Stimulated activated CD8-positive, alpha-beta memory T cell treated with anti-CD3 and anti-CD28 coated beads, Interleukin-12 subunit alpha, Interleukin-12 subunit beta, amount 100 ng/mL, for 4 hours (primary cell): ENCODE measurements around the gene GALNT5.
"Not testable (repeated sequence)": the region's sequence is repeated elsewhere in the genome, so short reads cannot be mapped to it uniquely, and the experiment has no call there.

Source experiments
- DNase-seq: peaks from one replicate; pipeline ENCODE4 v3.0.0-alpha.2; 2020; ENCODE audit warnings: low read depth

Gene GALNT5

DNA sequence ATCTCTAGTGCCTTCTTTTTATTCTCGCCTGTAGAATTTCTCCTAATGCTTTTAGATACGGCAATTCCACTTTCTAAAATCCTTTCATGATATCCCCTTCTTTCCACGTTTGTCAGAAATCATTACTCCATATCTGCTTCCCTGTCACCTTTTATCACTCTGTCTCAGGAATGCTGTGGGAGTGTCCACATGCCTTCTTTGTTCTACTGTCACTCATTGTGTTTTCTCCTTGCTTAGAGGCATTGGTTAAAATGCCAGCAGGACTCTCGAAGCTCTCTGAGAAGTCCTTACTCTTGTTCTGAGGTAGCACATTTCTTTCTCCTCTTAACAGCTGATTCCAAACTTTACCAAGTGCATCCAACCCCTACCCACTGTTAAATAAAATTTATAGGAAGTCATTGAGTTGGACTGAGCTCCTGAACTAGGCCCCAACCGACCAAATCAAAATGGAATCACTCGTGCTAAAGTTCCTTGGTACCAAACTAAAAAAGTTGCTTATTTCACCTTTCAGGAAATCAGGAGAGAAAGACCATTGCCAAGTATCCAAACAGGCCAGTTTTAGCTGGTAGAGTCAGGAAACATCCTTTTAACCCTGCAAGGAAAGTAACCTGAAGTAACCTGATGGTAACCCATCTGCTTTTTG is 10.6 kb upstream of the GALNT5 start:
- DNase-seq, result no peak

DNA sequence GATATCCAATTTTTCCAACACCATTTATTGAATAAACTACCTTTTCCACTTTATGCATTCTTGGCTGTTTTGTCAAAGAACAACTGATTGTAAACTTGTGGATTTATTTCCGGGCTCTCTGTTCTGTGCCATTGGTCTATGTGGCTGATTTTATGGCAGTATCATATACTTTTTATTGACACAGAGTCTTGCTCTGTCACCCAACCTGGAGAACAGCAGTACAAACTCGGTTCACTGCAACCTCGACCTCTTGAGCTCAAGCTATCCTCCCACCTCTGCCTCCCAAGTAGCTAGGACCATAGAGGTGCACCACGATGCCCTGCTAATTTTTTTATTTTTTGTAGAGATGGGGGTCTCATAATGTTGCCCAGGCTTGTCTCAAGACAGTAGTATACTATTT is 6.7 kb upstream of the GALNT5 start:
- DNase-seq, result no peak

DNA sequence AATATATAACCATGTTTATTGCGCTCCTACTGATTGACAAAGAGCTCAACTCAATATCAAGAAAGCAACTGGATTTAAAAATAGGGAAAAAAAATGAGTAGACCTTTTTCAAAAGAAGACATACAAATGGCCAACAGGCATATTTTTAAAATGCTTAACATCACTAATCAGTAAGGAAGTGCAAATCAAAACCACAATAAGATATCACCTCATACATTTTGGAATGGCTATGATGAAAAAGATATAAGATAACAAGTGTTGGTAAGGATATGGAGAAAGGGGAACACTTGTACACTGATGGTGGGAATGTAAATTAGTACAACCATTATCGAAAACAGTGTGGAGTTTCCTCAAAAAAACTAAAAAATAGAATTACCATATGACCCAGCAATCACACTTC is 5.6 kb upstream of the GALNT5 start:
- no peak for DNase-seq

DNA sequence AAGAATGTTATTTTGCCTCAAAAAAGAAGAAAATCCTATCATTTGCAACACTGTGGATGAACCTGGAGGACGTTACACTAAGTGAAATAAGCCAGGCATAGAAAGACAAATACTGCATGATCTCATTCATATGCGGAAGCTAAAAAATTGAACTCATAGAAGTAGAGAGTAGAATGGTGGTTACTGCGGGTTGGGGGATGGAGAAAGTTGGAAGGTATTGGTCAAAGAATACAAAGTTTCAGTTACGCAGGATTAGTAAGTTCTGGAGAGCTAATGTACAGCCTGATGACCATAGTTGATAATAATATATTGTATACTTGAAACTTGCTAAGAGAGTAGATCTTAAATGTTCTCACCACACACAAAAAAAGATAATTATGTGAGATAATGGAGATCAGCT is 5.0 kb upstream of the GALNT5 start:
- no peak for DNase-seq

DNA sequence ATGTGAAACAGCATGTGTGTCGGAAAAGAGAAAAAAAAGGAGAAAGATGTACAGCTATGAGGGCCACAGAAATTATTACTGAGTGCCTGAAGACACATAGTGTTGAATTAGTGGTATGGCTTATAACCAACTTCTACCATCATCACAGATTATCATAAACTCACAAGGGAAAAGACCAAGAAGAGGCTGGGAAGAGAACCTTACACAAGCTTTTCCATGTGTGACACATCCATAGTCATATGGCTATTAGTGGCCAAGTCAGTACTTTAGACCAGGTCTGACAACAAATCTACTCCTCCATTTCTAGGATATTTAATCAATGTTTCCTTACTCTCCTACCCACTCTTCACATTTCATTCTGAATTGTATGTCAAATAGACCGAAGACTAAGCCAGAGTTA is 3.5 kb upstream of the GALNT5 start:
- DNase-seq, result no peak

DNA sequence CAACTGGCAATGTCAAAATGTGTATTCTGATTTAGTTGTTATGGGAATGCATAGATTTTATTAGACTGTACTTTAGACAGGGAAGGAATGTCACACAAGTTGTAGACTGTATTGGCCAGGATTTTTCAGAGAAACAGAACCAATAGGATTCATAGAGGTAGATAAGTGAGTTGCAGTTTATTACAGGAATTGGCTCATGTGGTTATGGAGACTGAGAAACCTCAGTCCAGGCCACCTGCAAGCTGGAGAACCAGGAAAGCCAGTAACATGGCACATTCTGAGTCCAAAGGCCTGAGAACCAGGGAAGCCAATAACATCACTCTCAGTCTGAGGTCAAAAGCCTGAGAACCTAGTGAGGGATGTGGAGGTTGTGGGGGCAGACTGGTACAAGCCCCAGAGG is 1.8 kb upstream of the GALNT5 start:
- DNase-seq, result no peak

DNA sequence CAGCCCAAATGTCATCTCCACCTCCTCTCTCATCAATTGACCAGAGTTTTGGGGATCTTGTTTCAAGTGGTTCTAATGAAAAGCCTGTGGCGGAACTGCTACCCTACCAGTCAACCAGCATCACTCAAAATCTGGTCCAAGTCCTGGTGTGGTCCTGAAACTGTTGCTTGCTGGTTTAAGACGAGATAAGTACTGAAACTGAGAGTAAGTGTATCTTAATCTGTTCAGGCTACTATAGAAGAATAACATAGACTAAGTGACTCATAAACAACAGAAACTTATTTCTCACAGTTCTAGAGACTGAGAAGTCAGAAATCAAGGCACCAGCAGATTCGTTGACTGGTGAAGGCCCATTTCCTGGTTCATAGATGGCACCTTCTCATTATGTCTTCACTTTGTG is 879 bp upstream of the GALNT5 start:
- no peak for DNase-seq

DNA sequence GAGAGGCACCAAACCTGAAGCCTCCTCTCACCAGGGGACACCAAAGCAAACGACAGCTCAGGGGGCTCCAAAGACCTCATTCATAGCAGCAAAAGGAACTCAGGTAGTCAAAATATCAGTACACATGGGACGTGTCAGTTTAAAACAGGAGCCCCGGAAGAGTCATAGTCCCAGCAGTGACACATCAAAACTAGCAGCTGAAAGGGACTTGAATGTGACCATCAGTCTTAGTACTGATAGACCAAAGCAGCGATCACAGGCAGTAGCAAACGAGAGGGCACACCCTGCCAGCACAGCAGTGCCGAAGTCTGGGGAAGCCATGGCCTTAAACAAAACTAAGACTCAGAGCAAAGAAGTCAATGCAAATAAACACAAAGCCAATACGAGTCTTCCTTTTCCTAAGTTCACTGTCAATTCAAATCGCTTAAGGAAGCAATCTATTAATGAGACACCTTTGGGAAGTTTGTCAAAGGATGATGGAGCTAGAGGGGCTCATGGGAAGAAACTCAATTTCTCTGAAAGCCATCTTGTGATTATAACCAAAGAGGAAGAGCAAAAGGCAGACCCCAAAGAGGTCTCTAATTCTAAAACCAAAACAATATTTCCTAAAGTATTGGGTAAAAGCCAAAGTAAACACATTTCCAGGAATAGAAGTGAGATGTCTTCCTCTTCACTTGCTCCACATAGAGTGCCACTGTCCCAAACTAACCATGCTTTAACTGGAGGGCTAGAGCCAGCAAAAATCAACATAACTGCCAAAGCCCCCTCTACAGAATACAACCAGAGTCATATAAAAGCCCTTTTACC is 1.2 kb downstream of the GALNT5 start:
- DNase-seq, result no peak

DNA sequence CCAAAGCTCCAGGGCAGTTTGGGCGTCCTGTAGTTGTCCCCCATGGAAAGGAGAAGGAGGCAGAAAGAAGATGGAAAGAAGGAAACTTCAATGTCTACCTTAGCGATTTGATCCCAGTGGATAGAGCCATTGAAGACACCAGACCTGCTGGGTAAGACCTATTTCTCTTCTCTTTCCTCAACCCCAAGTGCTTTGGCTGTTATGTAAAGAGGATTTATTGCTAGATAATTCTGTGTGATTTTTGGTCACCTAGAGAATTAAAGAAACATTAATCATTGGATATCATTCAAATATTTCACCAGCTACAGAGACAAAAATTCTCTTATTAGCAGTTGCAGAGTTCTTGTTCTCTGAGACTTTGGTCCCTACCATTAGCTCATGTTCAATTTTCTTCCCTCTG is 1.9 kb downstream of the GALNT5 start:
- DNase-seq, result no peak

DNA sequence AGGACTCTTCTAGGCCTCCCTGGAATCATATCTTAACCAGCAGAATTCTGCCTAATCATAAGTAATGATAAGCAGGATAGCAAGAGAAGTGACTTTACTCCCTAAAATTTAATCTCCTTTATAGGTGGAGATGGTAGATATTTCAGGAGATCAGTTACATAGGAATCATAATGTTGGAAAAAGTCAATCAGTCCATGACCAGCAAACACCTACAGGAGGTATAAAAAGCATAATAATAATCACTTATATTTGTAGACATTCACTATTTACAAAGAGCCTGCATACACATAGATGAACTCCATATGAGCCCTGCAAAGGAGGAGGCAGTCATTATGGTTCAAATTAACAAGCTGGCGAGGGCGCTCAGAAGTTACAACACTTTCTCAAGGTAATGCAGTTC is 2.5 kb downstream of the GALNT5 start:
- DNase-seq, result no peak

DNA sequence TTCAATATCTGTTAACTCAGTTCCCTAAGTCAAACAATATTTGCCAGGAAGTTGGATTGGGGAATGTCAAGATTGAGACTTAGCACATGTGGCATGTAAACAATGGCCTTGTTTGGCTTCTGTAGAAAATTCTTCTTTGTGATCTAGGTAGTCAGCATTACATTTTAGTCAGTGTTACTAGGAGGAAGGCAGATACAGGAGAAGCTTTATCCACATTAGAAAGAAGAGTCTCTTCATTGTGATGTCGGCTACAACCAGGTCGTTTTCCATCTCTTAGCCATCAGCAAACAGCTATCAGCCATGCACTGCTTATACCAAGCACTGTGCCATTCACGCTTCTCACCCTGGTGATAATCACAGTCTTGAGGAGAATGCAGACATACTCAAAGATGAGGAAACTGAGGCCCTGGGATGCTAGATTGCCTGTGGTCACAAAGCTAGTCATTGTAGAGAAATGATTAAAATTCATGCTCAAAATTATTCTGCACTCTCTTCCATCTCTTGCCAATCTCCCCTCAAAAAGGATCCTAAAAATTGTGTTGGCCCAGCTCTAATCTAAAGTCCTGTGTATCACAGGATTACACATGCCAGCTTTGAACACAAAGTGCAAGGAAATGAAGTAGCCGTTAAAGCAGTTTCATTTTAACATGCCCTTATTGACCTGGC is 3.2 kb downstream of the GALNT5 start:
- no peak for DNase-seq

DNA sequence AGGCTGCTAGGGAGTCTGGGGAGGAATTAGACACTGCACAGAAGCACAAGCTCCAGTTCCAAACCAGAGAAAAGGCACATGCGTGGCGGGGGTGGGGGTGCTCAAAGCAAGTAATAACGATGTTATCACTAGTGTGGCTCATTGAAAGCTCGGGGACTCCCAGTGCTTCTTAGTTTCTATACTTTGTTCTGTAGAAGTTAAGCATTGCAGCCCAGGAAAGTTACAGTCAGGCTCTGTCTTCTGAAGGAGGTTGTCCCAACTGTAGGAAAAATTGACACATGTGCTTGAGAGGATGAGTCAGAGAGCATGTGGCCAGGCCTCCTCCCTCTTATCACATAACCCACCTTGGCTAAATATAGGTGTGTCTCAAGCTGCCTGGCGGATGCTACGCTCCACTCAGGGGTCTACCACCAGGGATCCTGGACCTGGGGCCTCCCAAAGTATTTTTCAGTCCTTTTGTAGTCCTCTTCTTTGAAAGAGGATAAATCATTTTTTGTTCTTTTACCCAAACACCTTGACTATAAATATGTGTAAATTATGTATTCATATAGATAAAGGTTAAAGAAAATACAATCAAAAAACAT is 3.8 kb downstream of the GALNT5 start:
- DNase-seq, result no peak

DNA sequence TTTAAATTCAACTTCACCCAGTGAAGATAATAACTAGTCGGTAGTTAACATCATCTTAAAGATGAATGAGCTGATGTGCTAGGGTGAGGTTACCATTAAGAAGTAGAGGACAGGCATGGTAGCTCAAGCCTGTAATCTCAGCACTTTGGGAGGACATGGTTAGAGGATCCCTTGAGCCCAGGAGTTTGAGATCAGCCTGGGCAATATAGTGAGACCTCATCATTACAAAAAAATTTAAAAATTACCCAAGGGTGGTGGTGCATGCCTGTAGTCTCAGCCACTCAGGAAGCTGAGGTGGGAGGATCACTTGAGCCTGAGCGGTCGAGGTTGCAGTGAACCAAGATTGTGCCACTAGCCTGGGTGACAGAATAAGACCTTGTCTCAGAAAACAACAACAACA is 4.7 kb downstream of the GALNT5 start:
- DNase-seq, result no peak

DNA sequence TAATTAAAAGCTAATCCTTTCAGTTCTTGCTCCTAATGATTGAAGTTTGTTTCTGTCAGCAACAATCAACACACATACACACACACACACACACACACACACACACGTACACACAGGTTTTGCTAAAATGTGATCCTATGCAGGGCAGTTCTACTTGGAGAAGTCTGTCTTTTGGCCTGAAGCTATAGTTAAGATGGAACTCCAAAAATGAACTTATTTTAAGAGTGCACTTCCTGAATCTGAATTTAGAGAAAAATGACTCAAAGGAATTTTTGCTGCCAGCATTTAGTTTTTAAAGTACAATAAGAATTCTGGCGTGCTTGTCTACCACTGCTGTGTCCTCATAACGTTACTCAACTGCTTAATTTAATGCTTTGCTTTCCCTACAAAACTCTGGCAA is 6.6 kb downstream of the GALNT5 start:
- DNase-seq, result no peak

DNA sequence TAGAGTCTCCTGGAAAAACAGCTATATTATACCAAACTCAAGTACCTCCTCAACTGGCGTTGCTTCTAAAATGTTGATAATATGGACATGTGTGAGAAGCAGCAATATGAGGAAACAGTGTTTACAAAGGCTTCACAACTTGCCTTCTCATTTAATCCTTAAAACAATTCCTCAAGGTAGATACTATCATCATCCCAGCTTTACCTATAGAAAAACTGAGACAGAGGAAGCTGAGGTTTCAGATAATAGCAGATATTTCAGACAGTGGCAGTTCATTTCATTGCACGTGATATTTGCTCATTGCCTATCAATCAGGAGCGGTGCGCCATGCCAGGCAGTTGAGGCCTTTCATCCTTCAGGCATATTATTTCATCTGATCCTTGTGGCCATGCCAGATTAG is 8.3 kb downstream of the GALNT5 start:
- DNase-seq, result no peak

DNA sequence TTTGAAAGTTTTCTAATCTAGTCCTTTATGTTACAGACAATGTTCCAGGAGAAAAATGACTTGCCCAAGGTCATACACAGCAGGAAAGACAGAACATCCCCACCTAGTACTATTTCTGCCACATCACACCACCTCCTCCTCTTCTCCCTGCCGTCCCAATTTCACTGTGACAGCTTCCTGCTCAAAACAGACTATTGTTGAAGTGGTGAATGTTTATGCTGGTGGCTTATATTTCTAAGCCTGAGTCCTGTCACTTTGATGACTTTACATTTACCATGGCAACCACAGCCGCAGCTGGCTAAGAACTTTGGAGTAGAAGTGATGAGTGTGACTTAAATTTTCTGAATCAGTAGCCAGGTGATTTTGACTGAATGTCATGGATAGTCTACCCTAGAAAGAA is 10.0 kb downstream of the GALNT5 start:
- no peak for DNase-seq

DNA sequence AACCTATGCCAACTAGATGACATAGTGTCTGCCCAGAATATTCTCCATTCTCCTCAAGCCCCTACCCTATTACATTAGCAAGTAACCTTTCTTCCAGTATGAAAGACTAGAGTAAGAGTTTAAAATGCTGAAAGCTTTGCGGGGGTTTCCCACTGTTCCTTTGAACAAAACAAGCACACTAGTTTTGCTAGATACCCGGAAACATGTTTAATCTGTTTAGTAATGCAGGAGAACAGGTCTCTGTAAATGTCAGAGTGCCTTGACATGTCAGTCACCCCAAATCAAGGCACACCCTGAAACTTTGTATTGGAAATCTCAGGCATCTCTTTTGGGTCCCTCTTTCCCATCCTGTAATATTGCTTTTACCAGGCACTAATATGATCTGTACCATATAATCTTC is 11.6 kb downstream of the GALNT5 start:
- no peak for DNase-seq

DNA sequence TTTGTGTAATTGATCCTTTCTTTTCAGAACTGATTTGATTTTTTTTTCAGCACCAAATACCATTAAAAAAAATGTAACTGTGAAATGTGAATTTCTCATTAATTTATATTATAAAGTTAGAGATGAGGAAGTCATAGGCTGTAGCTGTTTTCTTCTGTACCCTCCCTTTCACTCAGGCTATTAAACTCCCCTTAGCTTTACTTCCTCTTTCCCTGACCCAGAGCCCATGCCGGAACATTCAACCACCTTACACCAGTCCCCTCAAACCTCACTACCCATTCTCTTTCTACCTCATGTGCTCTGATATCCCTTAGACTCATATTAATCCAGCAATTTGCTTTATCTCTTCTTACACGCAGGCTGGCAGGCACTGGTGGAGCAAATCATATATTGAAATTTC is 12.4 kb downstream of the GALNT5 start:
- no peak for DNase-seq

DNA sequence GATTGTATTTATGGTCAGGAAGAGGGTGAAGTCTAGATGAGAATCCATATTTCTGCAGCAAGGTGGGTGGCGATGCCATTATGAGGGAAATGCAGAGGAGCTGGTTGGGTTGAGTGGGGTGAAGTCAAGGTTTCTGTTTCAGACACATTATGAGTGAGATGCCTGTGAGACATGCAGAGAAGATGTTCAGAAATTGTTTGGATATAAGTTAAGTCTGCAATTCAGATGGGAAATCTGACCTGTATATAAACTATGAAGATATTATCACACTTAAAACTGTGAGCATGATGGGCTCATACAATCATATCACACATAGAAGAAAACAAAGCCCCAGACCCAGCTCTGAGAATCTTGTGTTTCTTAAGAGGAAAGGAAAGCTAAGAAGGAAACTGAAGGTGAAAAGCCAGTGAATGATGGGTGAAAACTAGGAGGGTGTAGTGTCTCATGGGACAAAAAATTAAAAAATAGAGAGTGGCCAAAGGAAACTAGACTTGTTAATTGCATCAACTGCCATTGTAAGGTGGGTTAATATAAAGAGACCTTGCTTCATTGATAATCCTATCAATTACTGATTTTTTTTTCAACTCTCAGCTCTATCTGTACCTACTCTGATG is 14.2 kb downstream of the GALNT5 start:
- no peak for DNase-seq

DNA sequence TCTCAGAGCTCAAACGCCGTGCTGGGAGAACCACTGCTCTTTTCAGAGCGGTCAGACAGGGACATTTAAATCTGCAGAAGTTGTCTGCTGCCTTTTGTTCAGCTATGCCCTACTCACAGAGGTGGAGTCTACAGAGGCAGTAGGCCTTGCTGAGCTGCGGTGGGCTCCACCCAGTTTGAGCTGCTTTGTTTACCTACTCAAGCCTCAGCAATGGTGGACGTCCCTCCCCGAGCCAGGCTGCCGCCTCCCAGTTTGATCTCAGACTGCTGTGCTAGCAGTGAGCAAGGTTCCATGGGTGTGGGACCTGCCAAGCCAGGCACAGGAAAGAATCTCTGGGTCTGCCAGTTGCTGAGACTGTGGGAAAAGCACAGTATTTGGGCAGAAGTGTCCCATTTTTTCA is 21.8 kb downstream of the GALNT5 start:
- DNase-seq, result not testable (repeated sequence)

DNA sequence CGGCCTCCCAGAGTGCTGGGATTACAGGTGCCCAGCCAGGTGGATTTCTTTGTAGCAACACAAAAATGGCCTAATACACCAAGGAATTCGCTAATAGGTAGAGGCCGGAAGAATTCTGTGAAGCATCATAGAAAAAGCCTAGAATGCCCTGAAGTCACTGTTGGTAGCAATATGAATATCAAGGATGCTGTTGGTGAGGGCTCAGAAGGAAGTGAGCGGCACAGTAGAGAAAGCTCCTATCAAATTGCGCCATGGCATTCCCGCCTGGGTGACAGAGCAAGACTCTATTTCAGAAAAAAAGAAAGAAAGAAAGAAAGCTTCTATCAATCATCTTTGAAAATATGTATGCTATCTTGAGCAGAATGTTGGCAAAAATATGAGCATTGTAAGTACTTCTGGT is 23.8 kb downstream of the GALNT5 start:
- no peak for DNase-seq

DNA sequence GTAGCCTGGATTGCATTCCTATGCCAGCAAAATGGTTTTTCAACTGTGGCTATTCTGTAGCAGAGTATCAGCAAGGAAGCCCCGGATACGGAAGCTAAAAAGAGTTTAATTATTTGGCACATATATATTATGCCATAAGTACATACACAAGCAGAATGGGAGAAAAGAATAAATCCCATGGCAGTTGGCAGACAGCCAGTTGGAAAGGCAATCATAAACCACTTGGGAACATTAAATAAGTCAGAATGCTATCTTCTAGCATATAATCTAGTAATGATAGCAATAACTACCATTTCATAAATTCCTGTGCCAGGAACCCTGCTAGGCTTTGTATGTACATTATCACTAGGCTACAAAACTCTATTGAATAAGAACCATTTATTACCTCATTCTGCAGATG is 26.0 kb downstream of the GALNT5 start:
- DNase-seq, result no peak

DNA sequence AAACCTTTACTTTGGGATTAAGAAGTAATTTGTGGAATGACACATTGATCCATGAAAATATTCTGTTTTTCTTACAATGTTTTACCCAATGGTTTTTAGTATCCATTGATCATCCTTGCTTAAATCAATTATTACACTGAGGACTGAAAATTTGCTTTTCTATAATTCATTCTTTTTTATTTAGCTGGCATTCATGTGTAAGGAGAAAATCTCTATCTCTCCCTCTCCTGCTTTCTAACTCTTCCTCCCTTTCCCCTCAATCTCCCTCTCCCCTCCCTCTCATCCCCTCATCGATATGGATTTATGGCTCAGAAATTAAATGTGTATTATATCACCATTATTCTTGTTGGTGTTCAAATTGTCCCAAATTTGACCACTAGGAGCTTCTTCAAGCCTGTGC is 29.7 kb downstream of the GALNT5 start:
- no peak for DNase-seq
